HG02852 (cell line): ENCODE measurements around the gene SLC31A1.

Experiments
- ATAC-seq: cut with Tn5 transposase; IDR thresholded peaks from one replicate; pipeline ENCODE4 v1.9.1; 2021; ENCODE audit warnings: mild to moderate bottlenecking, moderate library complexity; ENCODE audit not compliant: unreplicated experiment

SLC31A1 gene

DNA sequence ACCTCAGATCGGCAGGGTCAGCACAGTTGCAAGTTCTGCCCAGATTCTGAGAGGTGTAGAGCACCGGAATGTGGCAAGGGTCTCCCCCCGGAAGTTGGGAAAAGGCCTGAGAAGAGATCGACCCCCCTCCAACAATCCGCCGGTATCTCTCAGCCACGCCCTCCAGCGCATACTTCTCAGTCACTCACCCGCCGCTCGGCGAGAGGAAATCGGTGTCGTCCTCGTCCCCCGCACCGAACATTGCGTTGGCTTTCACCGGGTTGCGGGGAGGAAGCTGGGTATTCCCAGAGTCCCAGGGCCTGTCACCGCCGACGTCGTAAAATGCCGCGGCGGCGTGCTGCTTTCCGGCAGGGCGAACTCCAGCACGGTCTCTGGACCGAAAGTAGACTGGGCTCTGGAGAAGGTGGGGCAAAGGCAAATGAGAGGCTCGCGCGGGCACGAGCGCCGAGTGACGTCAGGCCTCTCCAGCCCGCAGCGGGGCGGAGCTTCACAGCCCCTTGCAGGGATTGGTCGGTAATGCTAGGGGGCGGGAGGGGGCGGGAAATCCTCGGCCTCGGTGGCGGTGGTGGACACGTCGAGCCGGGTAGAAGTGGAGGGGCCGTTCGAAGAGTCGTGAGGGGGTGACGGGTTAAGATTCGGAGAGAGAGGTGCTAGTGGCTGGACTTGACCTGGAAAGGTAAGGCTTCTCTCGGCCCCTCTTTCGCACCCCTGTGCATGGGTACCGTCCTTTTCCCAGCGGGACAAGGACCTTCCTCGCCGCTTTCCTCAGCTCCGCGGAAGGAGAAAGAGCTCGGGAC lies at the start of gene SLC31A1, which contains the start of gene FKBP15:
SLC31A1 (plus strand) TSS at position 542 of the 797 bp plus-strand sequence. CDS start 34,605 bp downstream, outside the sequence.
FKBP15 (minus strand) TSS at position 275 of the 797 bp plus-strand sequence; CDS start at position 241, 34 bp downstream.
- peak; percentile 83 for ATAC-seq

DNA sequence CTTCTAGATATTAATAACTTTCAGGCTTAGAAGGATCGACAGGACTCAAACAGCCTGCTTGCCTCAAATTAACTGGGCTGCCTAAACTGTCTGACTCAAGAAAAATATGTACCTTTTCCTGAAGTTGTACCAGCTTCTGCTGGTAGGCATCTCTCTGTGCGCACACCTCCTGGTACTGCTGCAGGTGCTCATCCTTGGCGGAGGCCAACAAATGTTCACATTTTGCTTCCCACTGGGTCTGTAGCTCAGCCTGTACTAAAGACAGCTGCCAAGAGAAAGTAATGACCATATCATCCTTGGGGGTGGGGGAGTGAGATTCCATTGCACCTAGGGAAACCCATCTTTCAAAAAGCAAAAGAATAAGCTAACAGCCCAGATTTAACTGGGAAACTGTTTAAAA lies 48.0 kb upstream of the SLC31A1 start:
- no peak for ATAC-seq

DNA sequence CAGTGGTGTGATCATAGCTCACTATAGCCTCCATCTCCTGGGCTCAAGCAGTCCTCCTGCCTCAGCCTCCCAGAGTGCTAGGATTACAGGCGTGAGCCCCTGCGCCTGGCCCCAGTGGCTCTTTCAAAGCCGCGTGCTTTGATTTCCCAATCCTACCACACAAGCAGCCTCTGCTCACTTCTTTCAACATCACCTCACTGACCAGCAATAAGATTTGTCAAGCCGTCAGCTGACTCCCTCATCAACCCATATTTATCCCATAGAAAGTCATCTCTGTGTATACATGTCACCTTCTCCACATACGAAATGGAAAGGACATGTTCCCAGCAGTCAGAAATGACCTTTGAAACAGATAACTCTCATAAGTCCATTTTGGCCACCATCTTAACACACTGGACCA lies 44.5 kb upstream of the SLC31A1 start:
- no peak for ATAC-seq

DNA sequence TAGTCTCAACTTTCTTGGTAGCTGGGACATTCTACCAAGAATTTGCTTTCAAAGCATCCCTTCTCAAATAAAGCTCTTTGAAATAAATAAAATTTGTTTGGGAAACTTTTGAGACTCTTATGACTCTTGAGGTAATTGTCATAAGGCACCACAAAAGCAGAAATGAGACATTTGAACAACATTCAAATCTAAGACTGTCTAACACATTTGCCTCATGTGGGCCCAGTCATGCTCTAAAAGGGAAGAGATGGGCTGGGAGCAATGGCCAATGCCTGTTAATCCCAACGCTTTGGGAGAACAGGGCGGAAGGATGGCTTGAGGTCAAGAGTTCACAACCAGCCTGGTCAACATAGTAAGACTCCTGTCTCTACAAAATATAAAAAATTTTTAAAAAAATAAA lies 44.1 kb upstream of the SLC31A1 start:
- ATAC-seq = no peak

DNA sequence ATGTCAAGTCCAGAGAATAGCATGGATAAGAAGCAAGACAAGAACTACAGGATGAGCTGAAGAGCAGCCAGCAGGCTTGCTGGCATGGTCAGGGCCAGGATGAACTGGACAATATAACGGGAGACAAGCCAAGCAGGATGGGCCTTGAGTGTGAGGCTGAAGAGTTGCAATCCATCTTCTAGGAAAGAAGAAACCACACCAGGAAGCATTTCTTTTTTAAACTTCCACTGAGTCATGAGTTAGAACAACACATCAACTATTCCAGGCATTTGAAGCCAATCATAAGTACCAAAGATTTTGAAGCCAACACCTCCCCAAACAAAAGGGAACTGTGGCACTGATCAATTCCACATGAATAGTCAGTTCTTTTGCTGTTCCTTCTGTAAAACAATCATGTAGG lies 43.3 kb upstream of the SLC31A1 start:
- ATAC-seq = no peak

DNA sequence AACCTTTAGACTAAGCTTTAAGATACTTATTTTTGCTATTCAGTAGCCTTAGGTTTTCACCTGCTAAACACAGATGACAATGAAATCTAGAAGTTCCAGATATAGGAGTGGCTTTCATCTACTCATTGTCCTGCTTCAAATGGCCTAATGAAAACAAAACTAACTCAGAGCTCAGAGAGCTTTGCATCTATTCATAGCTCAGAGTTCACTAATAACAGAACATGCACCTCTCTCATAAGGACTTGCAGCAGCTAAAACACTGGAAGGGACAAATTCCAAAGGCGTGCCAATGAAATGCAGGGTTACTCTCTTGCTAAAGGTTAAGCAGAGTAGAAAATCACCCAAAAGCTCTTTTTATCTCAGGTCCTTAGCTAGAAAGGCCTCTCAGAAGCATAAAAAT lies 41.5 kb upstream of the SLC31A1 start:
- ATAC-seq = peak; percentile 83

DNA sequence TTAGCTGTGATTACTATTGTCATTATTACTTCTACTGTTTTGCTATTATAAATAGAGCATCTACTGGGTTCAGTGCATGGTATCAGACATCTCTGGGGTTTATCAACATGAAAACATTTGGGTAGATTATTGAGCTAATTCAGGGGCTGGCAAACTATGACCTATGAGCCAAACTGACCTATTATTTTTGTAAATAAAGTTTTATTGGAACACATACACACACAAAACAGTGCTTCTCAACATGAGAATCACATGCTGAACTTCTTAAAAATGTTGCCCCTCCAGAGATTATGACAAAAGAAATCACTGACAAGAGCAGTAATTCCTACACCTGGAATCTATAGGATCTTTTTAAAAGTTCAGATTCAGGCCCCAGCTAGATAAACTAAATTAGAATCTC lies 40.2 kb upstream of the SLC31A1 start:
- no peak for ATAC-seq

DNA sequence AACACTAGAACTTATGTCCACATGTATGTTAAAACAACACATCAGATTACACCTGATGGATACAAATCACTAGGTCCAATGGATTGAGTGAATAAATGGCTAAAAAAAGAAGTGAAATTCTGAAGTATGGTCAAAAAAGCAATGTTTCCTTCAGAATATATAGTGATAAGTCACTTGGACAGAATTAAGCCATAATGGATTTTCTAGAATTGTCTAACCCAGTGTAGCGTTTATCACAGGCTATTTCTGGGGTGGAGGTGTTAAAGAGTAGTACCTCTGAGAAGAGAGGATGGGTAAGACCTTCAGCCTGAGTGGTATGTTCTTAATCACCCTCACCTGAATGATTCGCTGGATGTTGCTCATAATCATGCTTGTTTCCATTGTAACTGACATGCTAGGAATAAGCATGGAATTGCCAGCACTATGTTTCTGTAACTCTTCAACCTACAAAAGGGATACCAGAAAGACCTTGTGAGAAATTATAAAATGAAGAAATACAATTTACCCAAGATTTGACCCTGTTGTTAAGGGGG lies 37.3 kb upstream of the SLC31A1 start:
- ATAC-seq = no peak

DNA sequence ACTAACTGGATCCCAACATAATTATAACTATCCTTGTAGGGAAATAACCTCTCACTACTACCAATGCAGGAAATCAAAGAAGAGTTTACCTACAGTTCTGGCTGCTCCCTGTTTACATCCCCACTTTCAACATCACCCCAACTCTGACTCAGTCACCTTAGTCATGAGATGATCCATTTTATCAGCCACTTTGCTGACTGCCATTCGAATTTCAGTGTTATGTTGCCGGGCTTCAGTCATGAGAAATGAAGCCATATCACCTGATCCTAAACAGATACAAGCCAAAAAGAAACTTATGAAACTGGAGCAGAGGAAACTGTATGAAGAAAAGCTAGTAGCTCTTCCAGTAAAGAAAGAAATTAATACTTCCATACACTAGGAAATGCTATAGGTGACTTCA lies 36.8 kb upstream of the SLC31A1 start:
- no peak for ATAC-seq

DNA sequence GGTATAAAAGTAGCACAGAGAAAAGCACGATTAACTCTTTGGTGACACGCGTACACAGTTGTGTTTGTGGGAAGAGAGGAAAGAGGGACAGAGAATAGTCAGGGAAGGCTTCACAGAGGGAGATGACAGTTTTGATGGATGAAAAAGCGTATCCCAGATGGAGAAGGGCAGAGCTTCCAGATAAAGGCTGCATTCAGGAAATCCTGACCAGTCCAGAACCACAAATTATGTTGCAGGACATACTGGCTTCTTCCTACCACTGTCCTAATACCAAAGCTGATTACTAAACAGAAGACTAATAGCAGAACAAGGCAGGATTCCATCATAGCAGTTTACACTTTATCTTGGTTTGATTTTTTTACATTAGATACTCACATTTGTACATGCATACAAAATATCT lies 36.1 kb upstream of the SLC31A1 start:
- no peak for ATAC-seq

DNA sequence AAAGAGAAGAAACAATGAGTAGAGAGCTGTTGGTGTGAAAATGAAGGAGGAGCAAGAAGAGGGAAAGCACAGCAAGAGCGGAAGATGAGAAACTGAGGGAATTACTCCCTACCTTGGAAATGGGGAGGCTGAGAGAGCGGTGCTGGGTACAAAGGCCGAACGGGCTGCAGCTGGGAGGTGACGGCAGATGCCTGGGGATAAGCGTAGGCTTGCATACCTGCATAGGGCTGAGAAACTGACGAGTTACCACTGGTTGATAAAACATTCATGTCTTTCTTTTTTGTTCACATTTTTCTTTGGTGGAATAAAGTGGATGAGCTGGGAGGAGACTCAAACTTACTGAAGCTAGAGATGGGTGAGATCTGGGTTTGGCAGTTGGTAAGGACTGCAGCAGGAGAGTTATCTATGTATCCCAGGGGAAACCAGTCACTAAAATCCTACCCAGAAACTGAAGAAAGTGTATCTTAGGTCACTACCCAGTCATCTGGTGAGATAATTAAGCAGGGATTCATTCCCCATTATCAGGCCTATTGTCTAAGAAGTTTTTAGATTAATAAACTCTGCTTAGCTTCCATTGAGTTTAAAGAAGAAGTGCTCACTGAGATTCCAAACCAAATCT lies 35.1 kb upstream of the SLC31A1 start:
- ATAC-seq = no peak

DNA sequence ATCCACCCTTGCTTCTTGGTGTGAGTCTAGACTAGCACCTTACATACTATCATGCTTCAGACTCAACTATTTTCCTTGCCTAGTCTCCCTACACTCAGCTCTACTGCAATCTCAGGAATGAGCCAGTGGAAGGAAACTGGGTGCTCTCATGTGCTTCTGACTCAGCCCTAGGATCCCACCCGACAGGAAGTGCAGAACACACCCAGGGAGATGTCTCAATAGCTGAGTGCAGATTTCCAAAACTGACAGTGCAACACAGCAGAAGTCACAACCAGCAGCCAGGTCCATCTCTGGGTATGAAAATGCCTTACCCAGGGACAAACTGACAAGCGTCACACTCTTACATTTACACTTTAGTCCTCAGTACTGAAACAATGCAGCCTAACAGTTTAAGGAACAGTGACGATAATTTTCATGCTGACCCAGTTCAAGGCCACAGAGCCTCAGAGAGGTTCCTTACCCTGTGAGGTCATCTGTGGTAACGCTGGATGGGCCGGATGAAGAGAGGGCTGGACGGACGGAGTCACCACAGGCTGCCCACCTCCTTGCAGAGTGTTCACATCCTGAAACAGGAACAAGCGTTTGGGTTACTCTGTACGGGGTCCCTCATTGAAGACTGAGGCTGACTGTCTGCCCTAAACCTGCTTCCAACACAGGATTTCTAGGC lies 33.3 kb upstream of the SLC31A1 start:
- no peak for ATAC-seq

DNA sequence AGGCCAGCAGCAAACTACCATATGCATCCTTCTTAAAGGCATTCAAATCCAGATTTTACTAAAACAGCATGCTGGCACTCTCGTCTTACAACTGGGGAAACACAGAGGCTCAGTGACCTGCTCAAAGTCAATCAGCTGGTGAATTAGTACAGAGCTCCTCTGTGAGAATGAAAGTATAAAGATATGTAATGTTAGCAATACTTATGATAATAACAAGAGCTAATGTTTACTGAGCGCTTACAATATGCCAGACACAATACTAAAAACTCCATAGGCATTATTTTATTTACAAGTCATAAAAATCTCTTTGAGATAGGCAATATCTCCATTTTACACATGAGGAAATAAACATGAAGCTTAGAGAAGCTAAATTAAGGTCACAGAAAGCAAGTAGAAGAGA lies 28.9 kb upstream of the SLC31A1 start:
- no peak for ATAC-seq

DNA sequence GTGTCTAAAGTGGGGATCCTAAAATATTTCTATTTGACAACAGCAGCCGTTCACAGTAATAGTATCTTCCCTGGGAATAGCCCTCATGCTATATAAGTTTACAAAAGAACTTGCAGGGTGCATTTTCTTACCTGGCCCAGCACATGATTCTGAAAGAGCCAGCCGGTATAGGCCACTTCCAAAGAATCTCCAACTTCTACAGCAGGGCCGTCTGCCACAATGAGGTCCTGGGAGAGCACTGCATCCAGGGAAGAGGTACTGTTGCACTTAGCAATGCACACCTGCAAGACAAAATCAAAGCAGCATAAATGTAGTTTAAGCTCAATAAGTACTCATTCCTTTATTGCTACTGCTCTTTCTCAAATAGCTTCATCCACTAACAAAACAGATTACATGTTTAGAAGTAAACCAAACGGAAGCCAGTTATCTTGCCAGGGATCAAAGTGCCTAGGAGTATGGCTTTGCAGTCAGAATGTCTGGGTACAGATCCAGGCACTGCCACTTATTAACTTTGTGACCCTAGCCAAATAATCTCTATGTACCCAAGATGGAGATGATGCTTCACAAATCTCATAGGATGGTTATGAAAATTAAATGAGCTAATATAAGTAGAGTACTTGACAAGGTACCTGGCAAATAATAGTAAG lies 21.5 kb upstream of the SLC31A1 start:
- ATAC-seq = no peak

DNA sequence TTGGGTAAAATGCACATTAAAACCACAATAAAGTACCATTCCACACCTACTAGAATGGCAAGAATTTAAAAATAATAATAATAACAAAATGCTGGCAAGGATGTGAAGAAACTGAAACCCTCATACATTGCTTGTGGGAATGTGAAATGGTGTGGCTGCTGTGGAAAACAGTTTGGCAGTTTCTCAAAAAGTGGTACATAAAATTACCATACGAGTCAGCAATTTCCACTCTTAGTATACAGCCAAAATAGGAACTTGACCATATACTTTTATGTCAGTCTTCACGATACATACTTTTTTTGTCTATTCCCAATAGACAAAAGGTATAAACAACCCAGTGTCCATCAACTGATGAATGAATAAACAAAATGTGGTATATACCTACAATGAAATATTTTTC lies 15.9 kb upstream of the SLC31A1 start:
- ATAC-seq = no peak

DNA sequence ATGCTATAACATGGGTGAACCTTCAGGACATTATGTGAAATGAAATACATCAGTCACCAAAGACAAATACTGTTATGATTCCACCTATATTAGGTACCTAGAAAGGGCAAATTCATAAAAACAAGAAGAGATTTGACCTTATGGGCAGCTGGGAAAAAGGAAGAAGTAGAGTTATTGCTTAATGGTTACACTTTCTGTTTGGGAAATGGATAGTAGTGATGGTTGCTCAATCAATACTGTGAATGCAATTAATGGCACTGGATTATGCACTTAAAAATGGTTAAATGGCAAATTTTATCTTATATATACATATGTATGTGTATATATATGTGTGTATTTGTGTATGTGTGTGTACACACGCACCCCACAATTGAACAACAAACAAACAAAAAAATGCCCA lies 15.5 kb upstream of the SLC31A1 start:
- ATAC-seq = no peak

DNA sequence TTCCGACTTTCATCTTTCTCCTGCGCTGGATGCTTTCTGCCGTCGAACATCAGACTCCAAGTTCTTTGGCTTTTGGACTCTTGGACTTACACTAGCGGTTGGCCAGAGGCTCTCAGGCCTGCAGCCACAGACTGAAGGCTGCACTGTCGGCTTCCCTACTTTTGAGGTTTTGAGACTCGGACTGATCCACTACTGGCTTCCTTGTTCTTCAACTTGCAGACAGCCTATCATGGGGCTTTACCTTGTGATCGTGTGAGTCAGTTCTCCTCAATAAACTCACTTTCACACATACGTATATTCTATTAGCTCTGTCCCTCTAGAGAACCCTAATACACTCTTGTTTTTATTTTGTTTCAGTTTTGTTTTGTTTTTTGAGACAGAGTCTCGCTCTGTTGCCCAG lies 10.5 kb upstream of the SLC31A1 start:
- ATAC-seq = no peak

DNA sequence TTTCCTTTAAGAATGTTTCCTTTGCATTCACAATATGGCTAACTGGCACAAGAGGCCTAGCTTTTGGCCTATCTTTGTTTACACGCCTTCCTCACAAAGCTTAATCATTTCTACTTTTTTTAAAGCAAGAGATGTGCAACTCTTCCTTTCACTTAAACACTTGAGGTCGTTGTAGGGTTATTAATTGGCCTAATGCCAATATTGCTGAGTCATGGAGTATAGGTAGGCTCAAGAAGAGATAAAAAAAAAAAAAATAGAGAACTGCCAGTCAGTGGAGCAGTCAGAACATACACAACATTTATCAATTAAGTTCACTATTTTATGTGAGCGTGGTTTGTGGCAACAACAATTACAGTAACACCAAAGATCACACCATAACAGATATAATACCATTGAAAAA lies 6.2 kb upstream of the SLC31A1 start:
- ATAC-seq = no peak

DNA sequence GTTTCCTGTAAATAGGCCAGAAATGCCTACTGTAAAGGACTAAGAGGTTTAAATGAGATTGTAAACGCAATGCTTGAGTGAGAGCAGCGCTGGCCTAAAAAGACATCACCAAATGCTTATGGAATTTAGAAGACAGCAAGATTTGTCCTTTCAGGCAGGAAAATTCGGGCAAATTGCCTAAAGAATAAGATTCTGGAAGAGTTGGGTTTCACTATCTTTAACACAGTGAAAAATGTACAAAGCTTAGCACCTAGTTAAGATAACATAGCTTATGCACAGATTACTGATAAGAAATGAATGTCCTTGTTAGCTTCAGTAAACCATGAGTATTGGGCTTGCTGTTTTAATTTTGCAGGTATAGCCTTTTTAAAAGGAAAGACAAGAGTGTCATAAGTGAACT lies 4.9 kb upstream of the SLC31A1 start:
- no peak for ATAC-seq

DNA sequence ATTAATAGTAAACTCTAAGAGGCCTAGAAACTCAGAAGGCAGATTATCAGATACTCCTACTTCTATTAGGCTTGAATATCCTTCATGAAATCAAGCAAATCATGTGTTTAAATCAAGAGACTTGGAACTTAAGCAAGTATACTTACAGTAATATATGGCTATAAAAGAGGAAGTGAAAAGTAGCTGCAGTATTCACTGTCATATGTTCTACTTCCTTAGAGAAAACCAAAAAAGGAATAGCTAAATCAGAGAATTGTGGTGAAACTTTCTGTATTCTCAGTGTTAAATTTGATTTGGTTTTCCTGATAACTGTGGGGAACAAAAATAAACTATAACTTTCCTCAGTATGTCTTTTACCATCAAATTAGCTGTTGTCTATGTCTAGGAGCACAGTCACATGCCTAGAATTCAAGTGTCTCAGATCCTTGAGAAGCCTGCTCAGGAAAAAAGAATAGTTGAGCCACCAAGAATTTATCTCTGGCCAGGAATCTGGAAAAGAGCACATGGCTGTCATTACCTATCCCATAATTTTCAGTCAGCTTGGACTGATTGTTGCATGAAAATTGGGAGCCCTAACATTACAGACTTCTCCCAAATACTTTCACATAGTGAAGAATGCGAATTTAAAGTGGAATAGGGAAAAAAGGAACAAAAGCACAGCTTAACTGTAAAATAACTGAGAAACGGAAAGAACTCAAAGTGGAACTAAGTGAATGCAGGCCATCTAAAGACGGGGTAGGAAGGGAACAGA lies 2.0 kb upstream of the SLC31A1 start:
- peak; percentile 40 for ATAC-seq
